Body of pancreas (tissue), 4 donors: ENCODE measurements around the gene PAM.

Experiments
- CTCF ChIP-seq, 7 experiments: fragments of 450-650 bp in 4 of 7; fragments of 200-600 bp in 3 of 7; sonication (generic) in 3 of 7; IDR thresholded peaks; one replicate each; pipeline ENCODE4 v1.5.1; 2016 to 2019; ENCODE audit warnings: antibody characterized with exemption in 7 of 7
- POLR2A ChIP-seq, 3 donors: fragments of 450-650 bp; IDR thresholded peaks; one replicate each; pipeline ENCODE4 v1.6.1; 2016; ENCODE audit warnings: antibody characterized with exemption in 3 of 3, mild to moderate bottlenecking in 2 of 3

- TF ChIP-seq POLR2A (IDR thresholded peaks at IDR 0.05) (no peak), CTCF (IDR thresholded peaks at IDR 0.05) (no peak)
Measured at GRCh38 chr5:102941111-102941510, 186.0 kb downstream of the PAM start.
